PC-3 (cell line): ENCODE results near the gene BCORL1. TPM values are rescaled to one million over a fixed set of nuclear protein-coding genes. Genes with fewer than 3 reads are reported as not detected.

Experiments used
- ATAC-seq: fragments of 200-7000 bp; cut with Tn5 transposase; 2 replicates; pipeline ENCODE4 v1.9.1; 2020; ENCODE audit warnings: mild to moderate bottlenecking, moderate library complexity
- BruUV-seq: library from RNA; stranded (reverse); fragments of 400-500 nt; replicated peaks from 2 replicates; lab custom pipeline; 2021; lab: Mats Ljungman, UMichigan
- CTCF ChIA-PET: fragments of 300-600 bp; sonication (Branson Sonifier 250); formaldehyde crosslinking; loops from one replicate; lab custom pipeline; 2022; ENCODE audit warnings: antibody characterized with exemption; lab: Charles Lee
- POLR2A ChIA-PET: fragments of 300-600 bp; sonication (Branson Sonifier 250); formaldehyde crosslinking; loops from one replicate; lab custom pipeline; 2022; ENCODE audit warnings: antibody characterized with exemption; ENCODE audit not compliant: unreplicated experiment; lab: Charles Lee
- DNase-seq: peaks from one replicate; pipeline ENCODE4 v3.0.0-alpha.2; 2015
- H2AFZ ChIP-seq: fragments of 300-600 bp; sonication (generic); 2 replicates; pipeline ENCODE4 v1.6.0; 2016; ENCODE audit warnings: antibody characterized with exemption, low read length
- H3F3A ChIP-seq: fragments of 300-600 bp; sonication (generic); one replicate; pipeline ENCODE4 v1.6.0; 2017; ENCODE audit warnings: antibody characterized with exemption, low read length, control low read depth, mild to moderate bottlenecking; ENCODE audit not compliant: unreplicated experiment
- H3K27ac ChIP-seq: fragments of 300-600 bp; sonication (generic); 2 replicates; pipeline ENCODE4 v1.5.1; 2016; ENCODE audit warnings: mild to moderate bottlenecking, low read length
- H3K27me3 ChIP-seq: fragments of 300-600 bp; sonication (generic); 2 replicates; pipeline ENCODE4 v1.6.1; 2016; ENCODE audit warnings: low read length, mixed read lengths
- H3K36me3 ChIP-seq: fragments of 300-600 bp; sonication (generic); 2 replicates; pipeline ENCODE4 v1.6.1; 2016; ENCODE audit warnings: low read depth, mixed run types, low read length, mixed read lengths
- H3K4me1 ChIP-seq: fragments of 300-600 bp; sonication (generic); 2 replicates; pipeline ENCODE4 v1.5.1; 2016; ENCODE audit warnings: low read length; ENCODE audit not compliant: insufficient read depth
- H3K4me2 ChIP-seq: fragments of 300-600 bp; sonication (generic); 2 replicates; pipeline ENCODE4 v1.6.0; 2016; ENCODE audit warnings: low read length
- H3K4me3 ChIP-seq: fragments of 300-600 bp; sonication (generic); 2 replicates; pipeline ENCODE4 v1.5.1; 2016; ENCODE audit warnings: mild to moderate bottlenecking, low read length, mixed read lengths
- H3K79me2 ChIP-seq: fragments of 300-600 bp; sonication (generic); 2 replicates; pipeline ENCODE4 v1.6.1; 2017; ENCODE audit warnings: low read length, mixed read lengths
- H3K9ac ChIP-seq: fragments of 300-600 bp; sonication (generic); 2 replicates; pipeline ENCODE4 v1.6.0; 2016; ENCODE audit warnings: mild to moderate bottlenecking, low read length
- H3K9me2 ChIP-seq: fragments of 300-600 bp; sonication (generic); replicated peaks from 2 replicates; pipeline ENCODE4 v1.6.1; 2016; ENCODE audit warnings: mixed run types, low read length, mixed read lengths
- H3K9me3 ChIP-seq: fragments of 300-600 bp; sonication (generic); 2 replicates; pipeline ENCODE4 v1.6.1; 2016; ENCODE audit warnings: low read length, mixed read lengths
- H4K20me1 ChIP-seq: fragments of 300-600 bp; sonication (generic); 2 replicates; pipeline ENCODE4 v1.6.1; 2016; ENCODE audit warnings: low read length, mixed read lengths
- CTCF ChIP-seq: fragments of 300-600 bp; sonication (generic); conservative IDR thresholded peaks from 2 replicates; pipeline ENCODE4 v1.5.1; 2017; ENCODE audit warnings: antibody characterized with exemption, low read depth, mild to moderate bottlenecking, low read length
- EZH2 ChIP-seq: fragments of 300-600 bp; sonication (generic); IDR thresholded peaks from one replicate; pipeline ENCODE4 v1.6.1; 2017; ENCODE audit warnings: antibody characterized with exemption, mild to moderate bottlenecking, low read length; ENCODE audit not compliant: unreplicated experiment
- EZH2phosphoT487 ChIP-seq: fragments of 300-600 bp; sonication (generic); IDR thresholded peaks from 2 replicates; pipeline ENCODE4 v1.6.1; 2018; ENCODE audit warnings: mild to moderate bottlenecking, antibody characterized with exemption, low read length, borderline replicate concordance
- intact Hi-C: fragments of 100-400 bp; cut with micrococcal nuclease; formaldehyde crosslinking; loops from 2 replicates; pipeline ENCODE4 v1.9.0; 2023
- total RNA-seq: library from RNA; depleted of rRNA; stranded (reverse); fragments of >200 nt; gene quantifications from 2 replicates; pipeline ENCODE4 v1.2.3, GENCODE V29; 2014

BCORL1 gene
- total RNA-seq, 1 experiment from 2014 or later: 3.1 TPM

- no peak overlapping the region for H3K27ac ChIP-seq
- no peaks in the 10 kb centered on the region for H3F3A ChIP-seq
- no peak overlapping the region; the same call in 1 of the 2 replicates for H3K4me2 ChIP-seq
- H2AFZ ChIP-seq: no peak overlapping the region
- H3K27me3 ChIP-seq: no peaks in the 10 kb centered on the region
- no peaks in the 10 kb centered on the region for H3K9me2 ChIP-seq
- ATAC-seq (no peak), DNase-seq (no peak)
- no peaks in the 10 kb centered on the region for H3K9me3 ChIP-seq
- no peaks in the 10 kb centered on the region for H3K79me2 ChIP-seq
- no TSS peak for BruUV-seq
- no peaks in the 10 kb centered on the region for H3K36me3 ChIP-seq
- TF ChIP-seq CTCF (no peak), EZH2 (no peak), EZH2phosphoT487 (no peak)
- H3K9ac ChIP-seq: no peak overlapping the region
- H4K20me1 ChIP-seq: no peaks in the 10 kb centered on the region
- POLR2A ChIA-PET: no interaction called here
- peaks cover 9% of the 10 kb centered on the region for H3K4me1 ChIP-seq
- intact Hi-C loops: no loop called here
- no peak overlapping the region for H3K4me3 ChIP-seq
- CTCF ChIA-PET: no interaction called here
Measured at GRCh38 chrX:129956765-129957164, 25.7 kb upstream of the BCORL1 start.

GRCh38 chrX:129957241-129958082 is 25.0 kb upstream of the BCORL1 start:
- ChIA-PET CTCF (no interaction called here), POLR2A (no interaction called here)
- no peak overlapping the region for H3K27ac ChIP-seq
- H3K4me2 ChIP-seq: peak overlapping the region; percentile 72
- H3F3A ChIP-seq: no peaks in the 10 kb centered on the region
- H4K20me1 ChIP-seq: no peaks in the 10 kb centered on the region
- BruUV-seq: no TSS peak
- peak overlapping the region; percentile 50; the same call in 1 of the 2 replicates for H3K4me3 ChIP-seq
- intact Hi-C loops: no loop called here
- H3K9me3 ChIP-seq: no peaks in the 10 kb centered on the region
- no peaks in the 10 kb centered on the region for H3K9me2 ChIP-seq
- DNase-seq (peak; percentile 11), ATAC-seq (peak; percentile 47)
- H3K36me3 ChIP-seq: no peaks in the 10 kb centered on the region
- TF ChIP-seq EZH2: no peak
- no peak for TF ChIP-seq CTCF
- TF ChIP-seq EZH2phosphoT487: no peak
- H3K9ac ChIP-seq: no peak overlapping the region
- peak overlapping the region; percentile 71 for H2AFZ ChIP-seq
- no peaks in the 10 kb centered on the region for H3K27me3 ChIP-seq
- peaks cover 12% of the 10 kb centered on the region for H3K4me1 ChIP-seq
- no peaks in the 10 kb centered on the region for H3K79me2 ChIP-seq

- intact Hi-C loops: no loop called here
- BruUV-seq: no TSS peak
- TF ChIP-seq EZH2 (no peak), EZH2phosphoT487 (no peak), CTCF (no peak)
- no peaks in the 10 kb centered on the region for H4K20me1 ChIP-seq
- ATAC-seq (no peak), DNase-seq (no peak)
- H3K4me1 ChIP-seq: peaks cover 12% of the 10 kb centered on the region
- POLR2A ChIA-PET: no interaction called here
- no peak overlapping the region for H3K4me3 ChIP-seq
- no peaks in the 10 kb centered on the region for H3K9me3 ChIP-seq
- H3K36me3 ChIP-seq: no peaks in the 10 kb centered on the region
- no peaks in the 10 kb centered on the region for H3K27me3 ChIP-seq
- CTCF ChIA-PET: no interaction called here
- no peak overlapping the region for H3K4me2 ChIP-seq
- H3K9me2 ChIP-seq: no peaks in the 10 kb centered on the region
- H3K9ac ChIP-seq: no peak overlapping the region
- H3K27ac ChIP-seq: no peak overlapping the region
- no peak overlapping the region for H2AFZ ChIP-seq
- H3F3A ChIP-seq: no peaks in the 10 kb centered on the region
- no peaks in the 10 kb centered on the region for H3K79me2 ChIP-seq
Measured at GRCh38 chrX:129958083-129958465, 24.4 kb upstream of the BCORL1 start.
